H1 (cell line): ENCODE data around the gene KCNMB2. TPM values are rescaled to one million over a fixed set of nuclear protein-coding genes. Genes with fewer than 3 reads are reported as not detected.

Experiments
- CHD7 ChIP-seq: fragments of 300-600 bp; sonication (generic); IDR thresholded peaks from 2 replicates; pipeline ENCODE4 v1.7.1; 2012; ENCODE audit warnings: low read length, moderate library complexity, mild to moderate bottlenecking, inconsistent platforms; ENCODE audit not compliant: insufficient replicate concordance
- EGR1 ChIP-seq: IDR thresholded peaks from 2 replicates; pipeline ENCODE4 v1.6.1; 2011; ENCODE audit warnings: low read depth, low read length, borderline replicate concordance
- FOSL1 ChIP-seq: IDR thresholded peaks from 2 replicates; pipeline ENCODE4 v1.6.1; 2011; ENCODE audit warnings: mild to moderate bottlenecking, low read depth, low read length, moderate library complexity; ENCODE audit not compliant: insufficient read depth
- HDAC2 ChIP-seq, 2 experiments: fragments of 300-600 bp in 1 of 2; sonication (generic) in 1 of 2; IDR thresholded peaks; 2 replicates each; pipeline ENCODE4 v1.6.1; 2011 to 2012; ENCODE audit warnings: low read depth in 2 of 2, low read length in 2 of 2, mild to moderate bottlenecking in 2 of 2, moderate library complexity in 2 of 2, borderline replicate concordance in 1 of 2, inconsistent platforms in 1 of 2
- JUND ChIP-seq: IDR thresholded peaks from 2 replicates; pipeline ENCODE4 v1.6.1; 2011; ENCODE audit warnings: mild to moderate bottlenecking, improper control_type of control experiment, low read length
- KDM1A ChIP-seq: fragments of 200-600, 300-600 bp; sonication (generic); IDR thresholded peaks from 2 replicates; pipeline ENCODE4 v1.7.1; 2016; ENCODE audit warnings: mild to moderate bottlenecking, low read length, borderline replicate concordance
- KDM5A ChIP-seq: fragments of 200-600 bp; IDR thresholded peaks from 2 replicates; pipeline ENCODE4 v1.7.1; 2012; ENCODE audit warnings: mild to moderate bottlenecking, low read length, inconsistent platforms, mixed read lengths
- MAFK ChIP-seq: IDR thresholded peaks from 2 replicates; pipeline ENCODE4 v1.6.1; 2012; ENCODE audit warnings: low read depth, mild to moderate bottlenecking, improper control_type of control experiment, low read length
- SUZ12 ChIP-seq: fragments of 200-600 bp; sonication (generic); IDR thresholded peaks from 2 replicates; pipeline ENCODE4 v1.6.1; 2012; ENCODE audit warnings: mild to moderate bottlenecking, inconsistent platforms, low read length, moderate library complexity, mixed read lengths
- TBP ChIP-seq: IDR thresholded peaks from 2 replicates; pipeline ENCODE4 v1.6.1; 2011; ENCODE audit warnings: low read depth, low read length, improper control_type of control experiment
- TEAD4 ChIP-seq: IDR thresholded peaks from 2 replicates; pipeline ENCODE4 v1.6.1; 2012; ENCODE audit warnings: low read depth, low read length, inconsistent platforms, mixed read lengths
- YY1 ChIP-seq: IDR thresholded peaks from 2 replicates; pipeline ENCODE4 v1.6.1; 2011; ENCODE audit warnings: low read depth, mild to moderate bottlenecking, low read length
- ZNF274 ChIP-seq: IDR thresholded peaks from 2 replicates; pipeline ENCODE4 v1.7.0; 2012; ENCODE audit warnings: low read length, borderline replicate concordance; ENCODE audit errors: extremely low read depth
- polyA plus RNA-seq, 7 experiments: library from polyadenylated mRNA; depleted of rRNA in 3 of 7; stranded (reverse) in 5 of 7; unstranded in 2 of 7; fragments of >200 nt in 5 of 7; fragments of 200-250 nt in 2 of 7; gene quantifications; 1 replicate in 5 of 7; 2 replicates in 1 of 7; 4 replicates in 1 of 7; pipeline versions ENCODE4 v1.2.1 to v1.2.3, GENCODE V29; 2011 to 2013; ENCODE audit warnings: missing spikeins in 2 of 7, mixed read lengths in 2 of 7
- total RNA-seq: library from RNA; stranded (reverse); fragmentation: NEBNext Ultra II Directional; extraction: Animal tissue kit (Norgen Biotek cat#: 25700); gene quantifications from 2 replicates; pipeline ENCODE4 v1.2.1, GENCODE V29; 2021

KCNMB2 gene
- total and polyA plus RNA-seq, 2 of the 8 experiments (the other 6 are each of a cell fraction or from before 2014, with no cell fraction given) = not detected

- TF ChIP-seq CHD7 = no peak
- TF ChIP-seq TBP = no peak
- TF ChIP-seq KDM1A = no peak
- no peak for TF ChIP-seq KDM5A
- TF ChIP-seq HDAC2 (IDR thresholded peaks at IDR 0.05; ENCODE audit: borderline replicate concordance in 1 of 2, low read depth in 2 of 2, low read length in 2 of 2) = no peak
- TF ChIP-seq JUND = no peak
- TF ChIP-seq MAFK = no peak
- TF ChIP-seq EGR1 = no peak
- no peak for TF ChIP-seq TEAD4
- TF ChIP-seq YY1 = no peak
- TF ChIP-seq ZNF274 = no peak
- no peak for TF ChIP-seq SUZ12
- TF ChIP-seq FOSL1 = no peak
Measured at GRCh38 chr3:178699810-178700209, 163.6 kb downstream of the KCNMB2 start (continued).
